Measurements from ENCODE around the gene TARS2. TPM values are rescaled to one million over a fixed set of nuclear protein-coding genes. Genes with fewer than 3 reads are reported as not detected.

The TARS2 gene
- total RNA-seq, 1 experiment from 2014 or later = 24.0 TPM

GRCh38 chr1:150555198-150555970 lies 68.2 kb downstream of the TARS2 start:
- DNase-seq (ENCODE audit: low read depth) = no peak

GRCh38 chr1:150555971-150556865 lies 69.0 kb downstream of the TARS2 start:
- no peak for DNase-seq (ENCODE audit: low read depth)

- no peak for DNase-seq (ENCODE audit: low read depth)
These were observed 69.9 kb downstream of the TARS2 start for GRCh38 chr1:150557065-150557600.

Other genes with a start within 250 kb of the TARS2 start
- not detected in 2 replicates for gene CA14, start 229.6 kb upstream of the TARS2 start, total RNA-seq (2014; rRNA removed; shearing (Covaris generic))
- gene APH1A, start 218.4 kb upstream of the TARS2 start, total RNA-seq (2014; rRNA removed; shearing (Covaris generic)) = 153 and 163 TPM in 2 replicates
- gene C1orf54, start 214.6 kb upstream of the TARS2 start, total RNA-seq (2014; rRNA removed; shearing (Covaris generic)) = 1.0 and 4.3 TPM in 2 replicates
- 11.4 and 22.2 TPM in 2 replicates for gene CIART, start 204.9 kb upstream of the TARS2 start, total RNA-seq (2014; rRNA removed; shearing (Covaris generic))
- 42.4 and 49.3 TPM in 2 replicates for gene MRPS21, start 193.6 kb upstream of the TARS2 start, total RNA-seq (2014; rRNA removed; shearing (Covaris generic))
- 43.2 and 58.5 TPM in 2 replicates for gene PRPF3, start 165.9 kb upstream of the TARS2 start, total RNA-seq (2014; rRNA removed; shearing (Covaris generic))
- 11.9 and 20.3 TPM in 2 replicates for gene RPRD2, start 123.3 kb upstream of the TARS2 start, total RNA-seq (2014; rRNA removed; shearing (Covaris generic))
- 50.2 and 55.8 TPM in 2 replicates for gene ECM1, start 20.7 kb downstream of the TARS2 start, total RNA-seq (2014; rRNA removed; shearing (Covaris generic))
- gene FALEC, start 28.3 kb downstream of the TARS2 start, total RNA-seq (2014; rRNA removed; shearing (Covaris generic)) = not detected in 2 replicates
- gene ADAMTSL4, start 62.0 kb downstream of the TARS2 start, total RNA-seq (2014; rRNA removed; shearing (Covaris generic)) = 1.2 and 2.0 TPM in 2 replicates
- gene MCL1, start 92.2 kb downstream of the TARS2 start, total RNA-seq (2014; rRNA removed; shearing (Covaris generic)) = 130 and 216 TPM in 2 replicates
- gene ENSA, start 142.2 kb downstream of the TARS2 start, total RNA-seq (2014; rRNA removed; shearing (Covaris generic)) = 231 and 284 TPM in 2 replicates
- gene GOLPH3L, start 209.7 kb downstream of the TARS2 start, total RNA-seq (2014; rRNA removed; shearing (Covaris generic)) = 16.9 and 29.9 TPM in 2 replicates
- gene HORMAD1, start 233.5 kb downstream of the TARS2 start, total RNA-seq (2014; rRNA removed; shearing (Covaris generic)) = not detected in 2 replicates

All from M059J (cell line).